CMK (cell line): Measurements from ENCODE around the gene HOOK1.
A peak's percentile ranks its signal among the peaks of the same experiment; 100 is the strongest.
"Not testable (repeated sequence)": the region's sequence is repeated elsewhere in the genome, so short reads cannot be mapped to it uniquely, and the experiment has no call there.

Experiments used
- DNase-seq: peaks from one replicate; pipeline ENCODE4 v3.0.0-alpha.2; 2010; ENCODE audit warnings: low read depth

Gene HOOK1

GRCh38 chr1:59819566-59820438, 5.1 kb downstream of the HOOK1 start:
- no peak for DNase-seq

DNA sequence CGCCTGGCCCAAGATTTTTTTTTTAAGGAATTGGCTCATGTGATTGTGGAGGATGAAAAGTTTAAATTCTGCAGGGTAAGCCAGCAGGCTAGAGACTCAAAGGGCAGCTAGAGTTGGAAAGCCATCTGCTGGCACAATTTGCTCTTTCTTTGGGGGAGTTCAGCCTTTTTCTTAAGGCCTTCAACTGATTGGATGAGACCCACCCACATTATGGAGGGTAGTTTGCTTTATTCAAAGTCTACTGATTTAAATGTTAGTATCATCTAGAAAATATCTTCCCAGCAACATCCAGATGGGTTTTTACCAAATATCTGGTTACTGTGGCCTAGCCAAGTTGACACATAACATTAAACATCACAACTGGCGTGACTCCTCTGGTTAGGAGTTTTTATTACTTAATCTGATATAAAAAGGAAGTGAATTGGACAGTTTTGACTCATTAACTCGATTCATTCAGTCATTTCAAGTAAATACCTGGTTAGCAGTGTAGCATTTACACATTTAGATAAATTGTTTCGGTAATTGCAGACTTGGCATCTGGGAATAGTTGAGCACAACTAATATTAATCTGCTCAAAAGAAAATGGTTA, 12.4 kb downstream of the HOOK1 start:
- no peak for DNase-seq

- DNase-seq = no peak
Observed at GRCh38 chr1:59828160-59828559, 13.4 kb downstream of the HOOK1 start.

GRCh38 chr1:59831529-59831928, 16.8 kb downstream of the HOOK1 start:
- no peak for DNase-seq

DNA sequence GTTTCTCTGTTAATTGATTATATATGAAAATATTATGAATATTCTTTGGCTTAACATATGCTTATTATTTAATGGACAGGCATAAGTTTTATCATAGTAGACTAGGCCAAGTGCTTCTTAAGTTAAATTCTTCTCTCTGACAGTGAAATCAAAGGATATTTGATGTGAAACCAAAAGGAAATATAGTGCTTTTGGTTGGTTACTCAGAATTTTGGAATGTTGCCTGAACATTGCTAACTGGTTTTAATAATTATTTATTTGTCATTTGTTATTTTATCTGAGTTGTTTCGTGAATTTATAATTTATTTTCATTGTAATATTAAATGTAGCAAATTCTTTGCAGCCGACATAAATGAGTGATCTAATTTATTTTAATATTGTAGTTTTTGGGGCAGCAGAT, 18.3 kb downstream of the HOOK1 start:
- DNase-seq = no peak

DNA sequence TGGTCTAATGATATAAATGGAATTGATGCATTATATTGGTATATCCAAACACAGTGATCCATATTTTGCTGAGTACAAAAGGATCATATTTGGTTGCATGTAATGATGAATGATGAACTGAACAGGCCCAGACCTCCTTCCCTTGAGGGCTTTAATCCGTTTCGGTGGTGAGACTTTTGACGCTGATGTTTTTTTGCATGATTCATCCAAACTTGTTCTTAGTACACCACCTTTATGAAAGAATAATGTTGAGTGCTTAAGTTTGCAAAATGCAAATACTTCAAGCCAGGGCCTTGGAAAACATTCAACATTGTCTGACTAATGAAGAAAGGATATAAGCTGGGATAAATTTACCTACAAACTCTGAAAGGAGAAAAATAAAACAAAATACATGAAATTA, 19.2 kb downstream of the HOOK1 start:
- no peak for DNase-seq

GRCh38 chr1:59837857-59838256, 23.1 kb downstream of the HOOK1 start:
- not testable (repeated sequence) for DNase-seq

DNA sequence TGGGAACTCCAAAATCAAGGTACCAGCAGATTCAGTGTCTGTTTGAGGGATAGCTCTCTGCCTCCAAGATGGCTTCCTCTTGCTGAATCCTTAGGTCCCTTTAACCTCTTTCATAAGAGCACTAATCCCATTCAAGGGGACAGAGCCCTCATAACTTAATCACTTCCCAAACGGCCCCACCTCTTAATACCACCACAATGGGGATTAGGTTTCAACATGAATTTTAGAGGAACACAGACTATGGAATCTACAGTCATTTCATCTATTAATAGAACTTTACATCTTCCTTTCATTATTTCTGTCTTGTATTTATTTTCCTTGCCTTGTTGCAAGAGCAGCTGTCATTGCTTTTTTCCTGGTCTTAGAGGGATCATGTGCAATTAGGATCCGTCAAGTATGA, 30.3 kb downstream of the HOOK1 start:
- no peak for DNase-seq

DNA sequence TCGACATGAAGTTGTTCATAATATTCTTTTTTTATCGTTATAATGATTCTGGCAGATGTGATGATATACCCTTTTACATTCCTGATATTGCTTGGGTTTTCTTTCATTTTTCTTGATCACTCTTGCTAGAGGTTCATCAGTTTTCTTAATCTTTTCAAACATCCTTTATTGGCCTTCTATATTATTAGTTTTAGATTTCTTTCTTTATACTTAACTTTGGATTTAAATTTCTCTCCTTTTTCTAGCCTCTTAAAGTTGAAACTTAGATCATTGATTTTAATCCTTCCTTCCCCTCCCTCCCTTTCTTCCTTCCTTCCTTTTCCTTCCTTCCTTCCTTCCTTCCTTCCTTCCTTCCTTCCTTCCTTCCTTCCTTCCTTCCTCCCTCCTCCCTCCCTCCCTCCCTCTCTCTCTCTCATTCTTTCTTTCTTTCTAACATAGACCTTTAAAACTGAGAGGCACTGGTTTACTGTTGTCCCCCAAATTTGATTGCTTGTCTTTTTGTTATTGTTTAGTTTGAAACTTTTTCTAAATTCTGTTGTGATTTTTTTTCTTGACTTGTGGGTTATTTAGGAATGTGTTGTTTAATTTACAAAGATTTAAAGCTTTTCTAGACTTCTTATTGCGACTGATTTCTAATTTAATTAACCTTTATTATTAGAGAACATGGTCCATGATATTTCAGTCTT, 31.6 kb downstream of the HOOK1 start:
- DNase-seq = no peak

DNA sequence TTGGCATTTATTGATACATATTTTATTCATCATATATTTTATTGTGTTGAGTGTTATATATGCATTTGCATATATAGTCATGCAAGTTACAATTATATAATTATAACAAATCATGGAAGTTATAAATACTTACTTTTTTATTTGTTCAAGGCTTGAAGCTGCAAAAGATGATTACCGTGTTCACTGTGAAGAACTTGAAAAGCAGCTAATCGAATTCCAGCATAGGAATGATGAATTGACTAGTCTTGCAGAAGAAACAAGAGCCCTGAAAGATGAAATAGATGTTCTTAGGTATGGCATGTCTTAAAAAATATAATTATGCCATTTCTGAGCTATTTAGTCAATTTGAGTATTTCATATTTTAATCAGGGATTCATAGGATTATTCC, 32.1 kb downstream of the HOOK1 start:
- no peak for DNase-seq

DNA sequence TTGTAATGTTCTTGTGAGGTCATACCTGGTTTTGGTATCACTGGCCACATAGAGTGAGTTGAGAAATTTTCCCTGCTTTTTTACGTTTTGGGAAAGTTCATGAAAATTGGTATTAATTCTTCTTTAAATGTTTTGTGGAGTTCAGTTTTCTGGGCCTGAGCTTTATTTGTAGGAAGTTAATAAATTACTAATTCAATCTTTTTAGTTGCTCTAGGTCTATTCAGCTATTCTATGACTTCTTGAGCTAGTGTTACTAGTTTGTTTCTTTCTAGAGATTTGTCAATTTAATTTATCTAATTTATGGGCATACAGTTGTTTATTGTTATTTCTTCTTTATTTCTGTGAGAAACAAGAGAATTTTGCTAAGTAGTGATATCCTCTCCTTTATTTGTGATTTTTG, 37.4 kb downstream of the HOOK1 start:
- no peak for DNase-seq

DNA sequence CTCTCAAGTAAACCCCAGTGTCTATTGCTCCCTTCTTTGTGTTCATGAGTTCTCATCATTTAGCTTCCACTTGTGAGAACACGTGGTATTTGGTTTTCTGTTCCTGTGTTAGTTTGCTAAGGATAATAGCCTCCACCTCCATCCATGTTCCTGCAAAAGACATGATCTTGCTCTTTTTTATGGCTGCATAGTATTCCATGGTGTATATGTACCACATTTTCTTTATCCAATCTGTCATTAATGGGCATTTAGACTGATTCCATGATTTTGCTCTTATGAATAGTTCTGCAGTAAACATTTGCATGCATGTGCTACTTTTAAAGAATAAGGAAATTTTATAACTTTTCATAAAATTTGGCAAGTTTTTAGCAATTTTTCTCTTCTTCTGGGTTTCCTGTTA, 40.5 kb downstream of the HOOK1 start:
- not testable (repeated sequence) for DNase-seq

GRCh38 chr1:59856725-59857338, 42.1 kb downstream of the HOOK1 start:
- no peak for DNase-seq

DNA sequence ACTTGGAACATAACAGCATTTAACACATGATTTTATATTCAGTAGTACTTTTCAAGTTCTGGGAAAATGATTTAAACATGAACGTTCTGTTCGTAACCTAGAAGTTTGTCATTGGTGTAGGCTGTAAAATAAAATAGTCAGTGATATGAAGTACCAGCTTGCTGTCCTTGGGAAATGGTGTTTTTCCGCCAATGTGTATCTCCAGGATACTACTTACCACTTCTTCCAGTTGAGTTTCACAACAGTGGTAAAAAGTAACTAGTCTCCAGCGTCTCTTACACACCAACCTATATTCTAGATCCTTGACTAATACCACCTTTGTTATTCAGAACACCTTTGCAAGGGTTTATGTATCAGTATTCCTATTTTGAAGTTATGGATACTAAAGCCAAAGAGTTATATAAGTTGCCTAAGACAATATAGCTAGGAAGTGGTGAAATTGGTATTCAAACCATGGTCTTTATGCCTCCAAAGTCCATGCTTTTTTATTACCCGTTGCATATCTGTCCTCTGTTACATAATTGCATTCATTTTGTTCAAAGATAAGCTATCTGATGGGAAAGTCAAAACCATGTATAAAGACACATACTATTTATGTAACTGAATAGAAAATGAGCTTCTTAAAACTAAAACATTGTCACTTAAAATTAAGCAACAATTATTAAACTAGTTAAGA, 43.1 kb downstream of the HOOK1 start:
- no peak for DNase-seq

DNA sequence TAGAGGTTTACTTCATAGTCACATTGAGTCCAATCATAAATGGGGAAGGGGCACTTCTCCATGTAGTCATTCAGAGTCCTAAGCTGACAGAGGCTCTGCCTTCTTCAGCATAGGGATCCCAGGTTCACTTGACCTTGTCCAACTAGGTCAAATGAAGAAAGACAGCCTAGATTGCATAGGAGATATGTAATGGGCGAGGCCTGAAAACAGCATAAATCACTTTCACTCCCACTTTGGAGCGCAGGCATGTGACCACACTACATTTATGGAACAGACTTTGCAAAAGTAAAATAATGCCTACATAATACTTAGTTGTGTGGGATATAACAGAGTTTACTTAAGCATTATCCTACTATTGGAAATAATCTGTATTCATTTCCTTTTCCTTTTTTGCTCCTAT, 51.7 kb downstream of the HOOK1 start:
- no peak for DNase-seq

DNA sequence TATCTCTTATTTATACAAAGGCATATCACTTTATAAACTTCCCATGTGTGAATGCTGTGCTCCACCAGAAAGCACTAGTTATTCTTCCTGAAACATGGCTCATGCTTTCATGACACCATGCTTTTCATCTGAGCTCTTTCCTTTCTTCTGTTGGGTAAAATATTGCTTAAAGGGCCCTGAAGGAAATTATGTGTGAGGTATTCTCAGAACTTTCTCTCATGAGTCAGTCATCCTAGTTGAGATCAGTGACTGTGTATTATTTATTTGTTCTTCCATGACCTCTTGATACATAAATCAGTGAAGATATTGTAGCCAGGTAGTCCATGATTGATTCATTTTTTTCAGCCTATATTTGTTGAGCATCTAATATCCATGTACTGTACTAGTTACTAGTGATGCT, 57.0 kb downstream of the HOOK1 start:
- no peak for DNase-seq

GRCh38 chr1:59877108-59877682, 62.4 kb downstream of the HOOK1 start:
- no peak for DNase-seq

GRCh38 chr1:59878370-59878769, 63.6 kb downstream of the HOOK1 start:
- DNase-seq = no peak

DNA sequence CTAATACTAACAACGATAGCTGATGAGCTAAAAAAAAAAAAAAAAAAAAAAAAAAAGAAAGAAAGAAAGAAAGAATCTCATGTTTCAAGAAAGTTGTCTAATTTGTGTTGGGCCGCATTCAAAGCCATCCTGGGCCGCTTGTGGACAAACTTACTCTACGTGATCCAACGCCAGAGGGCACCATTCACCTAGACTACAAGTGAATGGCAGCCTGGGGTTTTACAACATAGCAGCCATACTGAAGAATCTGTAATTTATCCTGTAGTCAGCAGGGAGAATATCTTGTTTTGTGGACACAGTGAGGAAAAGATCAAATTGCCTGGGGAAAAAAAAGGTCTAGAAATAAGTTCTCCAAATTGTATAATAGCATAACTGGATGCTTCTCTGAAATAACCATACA, 64.8 kb downstream of the HOOK1 start:
- DNase-seq = peak; percentile 50

- DNase-seq = no peak
Observed at GRCh38 chr1:59879996-59880505, 65.3 kb downstream of the HOOK1 start.

DNA sequence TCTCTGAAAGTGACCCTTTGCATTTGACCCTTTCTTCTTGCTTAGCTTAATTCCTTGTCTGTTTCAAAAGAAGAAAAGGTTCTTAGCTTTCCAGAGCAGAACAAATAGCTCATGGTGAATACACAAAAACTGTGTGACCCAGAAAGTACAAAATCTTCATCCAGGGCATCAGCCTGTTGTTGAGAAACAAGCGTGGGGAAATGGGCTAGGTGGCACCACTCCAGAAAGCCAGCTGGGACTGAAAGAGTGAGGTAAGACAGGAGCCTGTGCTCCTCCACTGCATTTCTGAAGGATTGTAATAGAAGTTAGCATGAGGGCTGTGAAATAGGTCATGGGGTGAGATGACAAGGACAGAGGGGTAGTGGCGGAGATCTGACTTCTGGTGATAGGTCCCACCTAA, 66.0 kb downstream of the HOOK1 start:
- DNase-seq = no peak
